Uterus (tissue), 4 donors: ENCODE measurements around the gene PALS2. TPM values are rescaled to one million over a fixed set of nuclear protein-coding genes. Genes with fewer than 3 reads are reported as not detected.

ENCODE experiments used
- DNase-seq, 2 donors: peaks; one replicate each; pipeline ENCODE4 v3.0.0-alpha.2; 2019 to 2020
- H3K27ac ChIP-seq, 2 donors: fragments of 200-600 bp; sonication (generic); 1 replicate in 1 of 2; 2 replicates in 1 of 2; pipeline ENCODE4 v1.5.1; 2016 to 2018
- H3K27me3 ChIP-seq, 2 donors: fragments of 200-600 bp; sonication (generic); one replicate each; pipeline ENCODE4 v1.5.1; 2018 to 2019; ENCODE audit warnings: control low read depth in 1 of 2
- H3K36me3 ChIP-seq, 2 donors: fragments of 200-600 bp; sonication (generic); one replicate each; pipeline ENCODE4 v1.5.1; 2019; ENCODE audit warnings: control low read depth in 1 of 2
- H3K4me1 ChIP-seq, 2 donors: fragments of 200-600 bp; sonication (generic); one replicate each; pipeline ENCODE4 v1.5.1; 2018 to 2019; ENCODE audit warnings: control low read depth in 1 of 2
- H3K4me3 ChIP-seq, 2 donors: fragments of 200-600 bp; sonication (generic); 1 replicate in 1 of 2; 2 replicates in 1 of 2; pipeline ENCODE4 v1.5.1; 2018 to 2019; ENCODE audit warnings: mild to moderate bottlenecking in 1 of 2
- H3K9me3 ChIP-seq, 2 donors: fragments of 200-600 bp; sonication (generic); one replicate each; pipeline ENCODE4 v1.5.1; 2019; ENCODE audit warnings: control low read depth in 1 of 2
- POLR2A ChIP-seq, 2 donors: fragments of 450-650 bp; IDR thresholded peaks; one replicate each; pipeline ENCODE4 v1.6.1; 2016; ENCODE audit warnings: antibody characterized with exemption in 2 of 2, mild to moderate bottlenecking in 1 of 2, moderate library complexity in 1 of 2
- intact Hi-C: fragments of 100-400 bp; cut with DNase I; formaldehyde crosslinking; loops from one replicate; pipeline ENCODE4 v1.15.1; 2023; ENCODE audit warnings: low total_unique reads
- total RNA-seq, 4 donors: library from RNA; depleted of rRNA in 3 of 4; stranded (reverse); fragments of >200 nt in 3 of 4; gene quantifications; one replicate each; pipeline versions ENCODE4 v1.1.0 to v1.2.4, GENCODE V29; 2014 to 2023
- TF ChIP-seq, protein P1 (sequence below), 4 experiments: fragments of 200-600 bp in 2 of 4; fragments of 450-650 bp in 2 of 4; sonication (generic) in 2 of 4; IDR thresholded peaks; one replicate each; pipeline ENCODE4 v1.5.1; 2016 to 2019; ENCODE audit warnings: antibody characterized with exemption in 4 of 4, mild to moderate bottlenecking in 2 of 4, moderate library complexity in 1 of 4
- donor health status: DM: yes; HTN: yes; CAD: no.

The PALS2 gene
- total RNA-seq, 4 donors from 2014 or later: 4.7 to 45.4 (median 36.8) TPM

DNA sequence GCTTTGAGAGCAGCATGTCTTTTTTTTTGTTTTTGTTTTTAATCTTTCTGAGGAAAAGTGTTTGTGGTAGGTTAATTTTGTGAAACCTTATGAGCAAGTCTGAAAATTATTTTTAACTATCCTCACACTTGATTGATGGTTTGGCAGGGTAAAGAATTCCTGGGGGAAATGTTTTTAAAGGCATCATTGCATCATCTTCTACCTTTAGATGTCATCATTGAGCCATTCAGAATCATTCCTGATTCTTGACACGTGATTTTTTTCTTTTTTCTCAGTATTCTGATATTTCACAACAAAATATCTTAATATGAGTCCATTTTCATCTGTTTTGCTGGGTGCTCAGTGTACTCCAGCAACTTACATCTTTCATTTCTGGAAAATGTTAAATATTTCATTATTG lies 28.3 kb downstream of the PALS2 start:
- H3K4me3 ChIP-seq: no peak overlapping the region
- no peaks in the 10 kb centered on the region for H3K4me1 ChIP-seq
- H3K27ac ChIP-seq: no peak overlapping the region
- no peaks in the 10 kb centered on the region for H3K27me3 ChIP-seq
- DNase-seq: no peak
- intact Hi-C loops: no loop called here
- no peaks in the 10 kb centered on the region for H3K9me3 ChIP-seq
- TF ChIP-seq, protein P1, sequence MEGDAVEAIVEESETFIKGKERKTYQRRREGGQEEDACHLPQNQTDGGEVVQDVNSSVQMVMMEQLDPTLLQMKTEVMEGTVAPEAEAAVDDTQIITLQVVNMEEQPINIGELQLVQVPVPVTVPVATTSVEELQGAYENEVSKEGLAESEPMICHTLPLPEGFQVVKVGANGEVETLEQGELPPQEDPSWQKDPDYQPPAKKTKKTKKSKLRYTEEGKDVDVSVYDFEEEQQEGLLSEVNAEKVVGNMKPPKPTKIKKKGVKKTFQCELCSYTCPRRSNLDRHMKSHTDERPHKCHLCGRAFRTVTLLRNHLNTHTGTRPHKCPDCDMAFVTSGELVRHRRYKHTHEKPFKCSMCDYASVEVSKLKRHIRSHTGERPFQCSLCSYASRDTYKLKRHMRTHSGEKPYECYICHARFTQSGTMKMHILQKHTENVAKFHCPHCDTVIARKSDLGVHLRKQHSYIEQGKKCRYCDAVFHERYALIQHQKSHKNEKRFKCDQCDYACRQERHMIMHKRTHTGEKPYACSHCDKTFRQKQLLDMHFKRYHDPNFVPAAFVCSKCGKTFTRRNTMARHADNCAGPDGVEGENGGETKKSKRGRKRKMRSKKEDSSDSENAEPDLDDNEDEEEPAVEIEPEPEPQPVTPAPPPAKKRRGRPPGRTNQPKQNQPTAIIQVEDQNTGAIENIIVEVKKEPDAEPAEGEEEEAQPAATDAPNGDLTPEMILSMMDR (IDR thresholded peaks at IDR 0.05): no peak
- TF ChIP-seq POLR2A (IDR thresholded peaks at IDR 0.05): no peak
- no peaks in the 10 kb centered on the region for H3K36me3 ChIP-seq

DNA sequence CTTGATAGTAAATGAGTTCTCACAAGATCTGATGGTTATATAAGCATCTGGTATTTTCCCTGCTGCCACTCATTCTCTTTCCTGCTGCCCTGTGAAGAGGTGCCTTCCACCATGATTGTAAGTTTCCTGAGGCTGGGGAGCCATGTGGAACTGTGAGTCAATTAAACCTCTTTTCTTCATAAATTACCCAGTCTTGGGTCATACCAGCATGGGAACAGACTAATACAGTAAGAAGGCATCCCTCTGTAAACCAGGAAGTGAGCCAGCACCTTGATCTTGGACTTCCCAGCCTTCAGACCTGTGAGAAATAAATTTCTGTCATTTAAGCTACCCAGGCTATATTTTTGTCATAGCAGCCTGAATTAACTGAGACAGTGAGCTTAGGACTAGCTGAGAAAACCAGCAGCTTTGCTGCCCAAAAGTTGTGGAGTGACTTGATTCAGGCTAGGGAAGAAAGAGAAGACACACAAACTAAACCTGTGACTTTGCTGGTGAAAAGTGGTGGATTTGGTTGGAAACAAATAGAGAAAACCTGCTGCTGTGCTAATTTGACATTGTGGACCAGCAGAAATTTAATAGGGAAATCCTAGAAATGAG lies 29.7 kb downstream of the PALS2 start:
- H3K27ac ChIP-seq: no peak overlapping the region
- H3K4me1 ChIP-seq: no peaks in the 10 kb centered on the region
- no peaks in the 10 kb centered on the region for H3K27me3 ChIP-seq
- no peaks in the 10 kb centered on the region for H3K9me3 ChIP-seq
- no peak for DNase-seq
- no peaks in the 10 kb centered on the region for H3K36me3 ChIP-seq
- TF ChIP-seq POLR2A (IDR thresholded peaks at IDR 0.05): no peak
- TF ChIP-seq, protein P1 (IDR thresholded peaks at IDR 0.05): no peak
- intact Hi-C loops: no loop called here
- H3K4me3 ChIP-seq: no peak overlapping the region

DNA sequence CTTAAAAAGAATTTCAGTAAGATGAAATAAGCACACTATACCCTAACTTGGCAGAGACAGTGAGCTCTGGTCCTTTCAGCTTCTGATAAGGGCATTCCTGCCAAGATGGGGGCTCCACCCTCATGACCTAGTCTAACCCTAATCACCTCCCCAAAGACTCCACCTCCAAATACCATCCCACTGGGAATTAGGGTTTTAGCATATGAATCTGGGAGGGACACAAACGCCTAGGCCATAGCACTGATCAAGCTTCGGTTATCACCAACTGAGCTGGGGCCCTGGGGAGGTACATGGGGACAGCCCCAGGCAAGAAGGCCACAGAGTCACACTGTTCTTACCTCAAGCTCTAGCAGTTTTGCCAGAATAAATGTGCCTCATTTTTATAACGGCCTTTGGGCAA lies 31.4 kb downstream of the PALS2 start:
- TF ChIP-seq POLR2A (IDR thresholded peaks at IDR 0.05): no peak
- TF ChIP-seq, protein P1 (IDR thresholded peaks at IDR 0.05): no peak
- no peaks in the 10 kb centered on the region for H3K36me3 ChIP-seq
- DNase-seq: no peak
- H3K4me3 ChIP-seq: no peak overlapping the region
- H3K27me3 ChIP-seq: no peaks in the 10 kb centered on the region
- no peaks in the 10 kb centered on the region for H3K9me3 ChIP-seq
- intact Hi-C loops: no loop called here
- H3K27ac ChIP-seq: no peak overlapping the region
- H3K4me1 ChIP-seq: no peaks in the 10 kb centered on the region

DNA sequence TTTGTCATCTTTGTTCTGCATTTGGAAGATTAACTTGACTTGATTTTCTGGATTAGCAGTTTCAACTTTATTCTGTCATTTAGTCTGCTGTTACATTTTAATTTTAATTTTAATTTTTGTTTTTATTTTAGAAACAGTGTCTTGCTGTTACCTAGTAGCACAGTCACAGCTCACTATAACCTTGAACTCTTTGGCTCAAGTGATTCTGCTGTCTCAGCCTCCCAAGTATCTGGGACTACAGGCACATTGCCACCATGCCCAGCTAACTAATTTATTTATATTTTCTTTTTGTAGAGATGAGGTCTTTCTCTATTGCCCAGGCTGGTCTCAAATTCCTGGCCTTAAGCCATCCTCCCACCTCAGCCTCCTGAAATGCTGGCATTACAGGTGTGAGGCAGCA lies 35.3 kb downstream of the PALS2 start:
- intact Hi-C loops: no loop called here
- DNase-seq: no peak
- TF ChIP-seq, protein P1 (IDR thresholded peaks at IDR 0.05): no peak
- TF ChIP-seq POLR2A (IDR thresholded peaks at IDR 0.05): no peak
- Histone ChIP-seq H3K9me3 (no peaks in the 10 kb centered on the region), H3K27ac (no peak overlapping the region), H3K27me3 (no peaks in the 10 kb centered on the region), H3K36me3 (no peaks in the 10 kb centered on the region), H3K4me3 (no peak overlapping the region), H3K4me1 (no peaks in the 10 kb centered on the region)

DNA sequence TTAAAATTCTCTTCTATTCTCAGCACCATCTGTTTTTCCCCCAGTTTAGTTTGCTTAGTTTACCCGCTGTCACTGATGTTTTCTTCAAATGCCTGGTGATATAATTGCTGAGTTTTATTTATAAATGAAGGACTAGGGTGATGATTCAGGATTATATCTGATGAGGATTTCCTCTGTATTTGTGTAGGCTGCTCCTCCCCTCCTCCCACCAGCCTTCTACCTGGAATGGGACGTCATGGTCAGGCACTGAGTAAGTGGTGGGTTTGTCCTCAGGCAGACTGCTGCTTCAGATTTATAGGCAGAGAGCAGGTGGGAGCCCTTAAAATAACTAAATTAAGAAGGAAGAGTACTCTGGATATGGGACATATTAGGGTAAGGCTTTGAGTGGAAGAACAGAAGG lies 35.8 kb downstream of the PALS2 start:
- TF ChIP-seq, protein P1 (IDR thresholded peaks at IDR 0.05): no peak
- no peak for TF ChIP-seq POLR2A (IDR thresholded peaks at IDR 0.05)
- DNase-seq: no peak
- Histone ChIP-seq H3K4me1 (no peaks in the 10 kb centered on the region), H3K4me3 (no peak overlapping the region), H3K27ac (no peak overlapping the region), H3K9me3 (no peaks in the 10 kb centered on the region), H3K36me3 (no peaks in the 10 kb centered on the region), H3K27me3 (no peaks in the 10 kb centered on the region)
- intact Hi-C loops: no loop called here
